BJ (cell line): ENCODE measurements around the gene CACNA2D3. TPM values are rescaled to one million over a fixed set of nuclear protein-coding genes. Genes with fewer than 3 reads are reported as not detected.

ENCODE experiments used
- CTCF ChIA-PET: fragments of 350-600 bp; formaldehyde crosslinking; extraction: SDS; loops from one replicate; lab custom pipeline; 2021; ENCODE audit warnings: antibody characterized with exemption, inconsistent platforms; lab: Yijun Ruan, JAX
- POLR2A ChIA-PET: fragments of 300-600 bp; sonication (Branson Sonifier 250); formaldehyde crosslinking; extraction: SDS; loops from one replicate; lab custom pipeline; 2021; ENCODE audit warnings: antibody characterized with exemption; lab: Charles Lee
- DNase-seq: peaks from one replicate; pipeline ENCODE4 v3.0.0-alpha.2; 2011; ENCODE audit warnings: low read depth
- H3K27me3 ChIP-seq: 2 replicates; pipeline ENCODE4 v1.6.0; 2011; ENCODE audit warnings: low read length; ENCODE audit not compliant: control insufficient read depth, insufficient read depth
- H3K36me3 ChIP-seq: 2 replicates; pipeline ENCODE4 v1.5.1; 2011; ENCODE audit warnings: low read length; ENCODE audit not compliant: control insufficient read depth, insufficient read depth
- H3K4me3 ChIP-seq: 2 replicates; pipeline ENCODE4 v1.5.1; 2011; ENCODE audit warnings: low read depth, mild to moderate bottlenecking, control low read depth, low read length
- CTCF ChIP-seq: IDR thresholded peaks from 2 replicates; pipeline ENCODE4 v1.5.1; 2011; ENCODE audit warnings: low read depth, mild to moderate bottlenecking, control low read depth, inconsistent platforms, low read length, moderate library complexity; ENCODE audit not compliant: insufficient read depth
- polyA plus RNA-seq: library from polyadenylated mRNA; depleted of rRNA; stranded (reverse); fragments of >200 nt; gene quantifications from 2 replicates; pipeline ENCODE4 v1.2.3, GENCODE V29; 2011

CACNA2D3 gene
- polyA plus RNA-seq, 1 experiment, result 0.56 TPM

- H3K4me3 ChIP-seq, result no peak overlapping the region
- TF ChIP-seq CTCF, result no peak
- DNase-seq, result no peak
- no peaks in the 10 kb centered on the region for H3K36me3 ChIP-seq
- H3K27me3 ChIP-seq, result no peaks in the 10 kb centered on the region
- ChIA-PET POLR2A (no interaction called here), CTCF (no interaction called here)
Measured at GRCh38 chr3:54408328-54408727, 286.0 kb downstream of the CACNA2D3 start.

DNA sequence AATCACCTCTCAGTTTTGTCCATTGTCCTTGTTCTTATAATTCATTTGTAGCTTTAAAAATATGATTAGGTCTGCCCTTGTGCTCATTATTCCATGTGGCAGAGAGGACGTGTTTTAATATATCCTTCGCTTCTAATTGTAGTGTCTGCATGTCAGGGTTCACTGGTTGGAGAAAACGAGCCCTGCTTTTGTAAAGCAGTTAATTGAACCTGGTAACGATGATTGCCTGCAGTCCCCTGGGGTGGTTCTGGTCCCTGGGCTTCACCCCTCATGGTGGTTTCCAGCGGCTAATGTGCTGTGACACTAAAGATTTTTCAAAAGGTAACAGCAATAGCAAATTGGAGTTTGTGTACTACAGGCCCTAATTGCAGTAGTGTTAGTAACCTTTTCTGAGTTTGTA, 299.6 kb downstream of the CACNA2D3 start:
- Histone ChIP-seq H3K4me3 (no peak overlapping the region), H3K36me3 (no peaks in the 10 kb centered on the region), H3K27me3 (no peaks in the 10 kb centered on the region)
- ChIA-PET CTCF (no interaction called here), POLR2A (no interaction called here)
- DNase-seq, result no peak
- TF ChIP-seq CTCF, result no peak

- Histone ChIP-seq H3K4me3 (no peak overlapping the region), H3K36me3 (no peaks in the 10 kb centered on the region), H3K27me3 (no peaks in the 10 kb centered on the region)
- TF ChIP-seq CTCF, result no peak
- POLR2A ChIA-PET, result no interaction called here
- CTCF ChIA-PET, result no interaction called here
- DNase-seq, result no peak
Measured at GRCh38 chr3:54424292-54424691, 301.9 kb downstream of the CACNA2D3 start.

- no peaks in the 10 kb centered on the region for H3K36me3 ChIP-seq
- no peak for TF ChIP-seq CTCF
- H3K4me3 ChIP-seq, result no peak overlapping the region
- POLR2A ChIA-PET, result interaction anchor here (0.5 kb wide), 1 partner anchor 1223 kb away, joined by 9 read pairs; no protein-coding TSS in a partner anchor
- no peaks in the 10 kb centered on the region for H3K27me3 ChIP-seq
- CTCF ChIA-PET, result interaction anchor here (0.6 to 1.5 kb wide), 5 partner anchors 10 to 488 kb away, joined by 3 to 4 read pairs (median 3); no protein-coding TSS in a partner anchor
- DNase-seq, result no peak
Measured at GRCh38 chr3:54426381-54426780, 304.0 kb downstream of the CACNA2D3 start.

GRCh38 chr3:54427501-54427900, 305.1 kb downstream of the CACNA2D3 start:
- no peak overlapping the region for H3K4me3 ChIP-seq
- POLR2A ChIA-PET, result interaction anchor here (0.6 to 1.5 kb wide), 5 partner anchors 353 to 1050 kb away, joined by 3 to 6 read pairs (median 3); no protein-coding TSS in a partner anchor
- no peak for TF ChIP-seq CTCF
- no peaks in the 10 kb centered on the region for H3K27me3 ChIP-seq
- CTCF ChIA-PET, result interaction anchor here (0.7 to 1.9 kb wide), 12 partner anchors 170 to 738 kb away, joined by 3 to 8 read pairs (median 3); no protein-coding TSS in a partner anchor
- H3K36me3 ChIP-seq, result no peaks in the 10 kb centered on the region
- DNase-seq, result no peak
